Bronchial epithelial cell (primary cell): ENCODE results near the gene PICK1. TPM values are rescaled to one million over a fixed set of nuclear protein-coding genes. Genes with fewer than 3 reads are reported as not detected.

ENCODE experiments used
- DNase-seq: peaks from one replicate; pipeline ENCODE4 v3.0.0-alpha.2; 2010; ENCODE audit warnings: low read depth
- FAIRE-seq: peaks from 2 replicates; lab custom pipeline; 2011; peaks lifted over from hg19 to GRCh38; lab: Jason Lieb, UNC
- H3K27me3 ChIP-seq: 2 replicates; pipeline ENCODE4 v1.5.1; 2011; ENCODE audit warnings: low read length; ENCODE audit not compliant: control insufficient read depth, insufficient read depth
- H3K36me3 ChIP-seq: 2 replicates; pipeline ENCODE4 v1.5.1; 2011; ENCODE audit warnings: low read length; ENCODE audit not compliant: control insufficient read depth, insufficient read depth
- H3K4me3 ChIP-seq: 2 replicates; pipeline ENCODE4 v1.5.1; 2011; ENCODE audit warnings: mild to moderate bottlenecking, low read depth, low read length, control low read depth
- total RNA-seq: library from RNA; depleted of rRNA; stranded (reverse); fragments of >200 nt; gene quantifications from 2 replicates; pipeline ENCODE4 v1.2.1, GENCODE V29; 2014
- TF ChIP-seq, protein P1 (sequence below): IDR thresholded peaks from 2 replicates; pipeline ENCODE4 v1.5.1; 2011; ENCODE audit warnings: mild to moderate bottlenecking, moderate library complexity, low read length, control low read depth, inconsistent platforms; ENCODE audit not compliant: insufficient read depth, severe bottlenecking

Gene PICK1
- total RNA-seq, 1 donor from 2014 or later = 27.9 TPM

DNA sequence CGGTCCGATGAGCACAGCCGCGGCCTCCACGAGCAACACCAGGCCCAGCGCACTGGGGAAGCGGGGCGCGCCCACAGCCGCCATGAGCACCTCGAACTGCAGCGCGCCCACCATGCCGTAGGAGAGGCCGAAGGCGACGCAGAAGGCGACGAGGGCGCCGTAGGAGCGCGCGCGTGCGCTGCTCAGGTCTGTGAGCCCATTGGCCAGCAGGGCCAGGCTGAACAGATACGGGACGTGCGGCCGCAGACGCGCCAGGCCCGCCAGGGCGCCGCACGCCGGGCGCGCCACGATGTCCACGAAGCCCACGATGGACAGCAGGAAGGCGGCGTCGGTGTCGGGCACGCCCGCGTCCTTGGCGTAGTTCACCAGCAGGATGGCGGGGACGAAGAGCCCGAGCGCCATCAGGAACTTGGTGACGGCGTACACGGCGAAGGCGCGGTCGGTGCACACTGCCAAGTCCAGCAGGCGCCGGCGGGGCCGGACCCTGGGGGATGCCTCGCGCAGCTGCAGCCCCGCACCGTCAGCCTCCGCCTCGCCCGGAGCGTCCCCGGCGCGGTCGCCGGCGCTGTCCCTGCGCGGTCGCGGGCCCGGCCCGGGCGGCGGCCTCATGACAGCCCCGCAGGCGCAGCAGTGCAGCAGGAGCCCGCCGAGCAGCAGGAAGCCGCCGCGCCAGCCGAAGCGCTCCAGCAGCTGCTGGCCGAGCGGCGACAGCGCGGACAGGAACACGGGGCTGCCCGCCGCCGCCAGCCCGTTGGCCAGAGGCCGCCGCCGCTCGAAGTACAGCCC lies 23.8 kb downstream of the PICK1 start:
- peaks cover 8% of the 10 kb centered on the region for H3K27me3 ChIP-seq
- TF ChIP-seq, protein P1, sequence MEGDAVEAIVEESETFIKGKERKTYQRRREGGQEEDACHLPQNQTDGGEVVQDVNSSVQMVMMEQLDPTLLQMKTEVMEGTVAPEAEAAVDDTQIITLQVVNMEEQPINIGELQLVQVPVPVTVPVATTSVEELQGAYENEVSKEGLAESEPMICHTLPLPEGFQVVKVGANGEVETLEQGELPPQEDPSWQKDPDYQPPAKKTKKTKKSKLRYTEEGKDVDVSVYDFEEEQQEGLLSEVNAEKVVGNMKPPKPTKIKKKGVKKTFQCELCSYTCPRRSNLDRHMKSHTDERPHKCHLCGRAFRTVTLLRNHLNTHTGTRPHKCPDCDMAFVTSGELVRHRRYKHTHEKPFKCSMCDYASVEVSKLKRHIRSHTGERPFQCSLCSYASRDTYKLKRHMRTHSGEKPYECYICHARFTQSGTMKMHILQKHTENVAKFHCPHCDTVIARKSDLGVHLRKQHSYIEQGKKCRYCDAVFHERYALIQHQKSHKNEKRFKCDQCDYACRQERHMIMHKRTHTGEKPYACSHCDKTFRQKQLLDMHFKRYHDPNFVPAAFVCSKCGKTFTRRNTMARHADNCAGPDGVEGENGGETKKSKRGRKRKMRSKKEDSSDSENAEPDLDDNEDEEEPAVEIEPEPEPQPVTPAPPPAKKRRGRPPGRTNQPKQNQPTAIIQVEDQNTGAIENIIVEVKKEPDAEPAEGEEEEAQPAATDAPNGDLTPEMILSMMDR = no peak
- FAIRE-seq (no peak), DNase-seq (no peak)
- peak overlapping the region; percentile 38 for H3K4me3 ChIP-seq
- no peaks in the 10 kb centered on the region for H3K36me3 ChIP-seq

- Histone ChIP-seq H3K27me3 (peaks cover 8% of the 10 kb centered on the region), H3K4me3 (peak overlapping the region; percentile 38), H3K36me3 (no peaks in the 10 kb centered on the region)
- FAIRE-seq (no peak), DNase-seq (no peak)
- TF ChIP-seq, protein P1 = no peak
These were observed 24.4 kb downstream of the PICK1 start for GRCh38 chr22:38081636-38081940.

DNA sequence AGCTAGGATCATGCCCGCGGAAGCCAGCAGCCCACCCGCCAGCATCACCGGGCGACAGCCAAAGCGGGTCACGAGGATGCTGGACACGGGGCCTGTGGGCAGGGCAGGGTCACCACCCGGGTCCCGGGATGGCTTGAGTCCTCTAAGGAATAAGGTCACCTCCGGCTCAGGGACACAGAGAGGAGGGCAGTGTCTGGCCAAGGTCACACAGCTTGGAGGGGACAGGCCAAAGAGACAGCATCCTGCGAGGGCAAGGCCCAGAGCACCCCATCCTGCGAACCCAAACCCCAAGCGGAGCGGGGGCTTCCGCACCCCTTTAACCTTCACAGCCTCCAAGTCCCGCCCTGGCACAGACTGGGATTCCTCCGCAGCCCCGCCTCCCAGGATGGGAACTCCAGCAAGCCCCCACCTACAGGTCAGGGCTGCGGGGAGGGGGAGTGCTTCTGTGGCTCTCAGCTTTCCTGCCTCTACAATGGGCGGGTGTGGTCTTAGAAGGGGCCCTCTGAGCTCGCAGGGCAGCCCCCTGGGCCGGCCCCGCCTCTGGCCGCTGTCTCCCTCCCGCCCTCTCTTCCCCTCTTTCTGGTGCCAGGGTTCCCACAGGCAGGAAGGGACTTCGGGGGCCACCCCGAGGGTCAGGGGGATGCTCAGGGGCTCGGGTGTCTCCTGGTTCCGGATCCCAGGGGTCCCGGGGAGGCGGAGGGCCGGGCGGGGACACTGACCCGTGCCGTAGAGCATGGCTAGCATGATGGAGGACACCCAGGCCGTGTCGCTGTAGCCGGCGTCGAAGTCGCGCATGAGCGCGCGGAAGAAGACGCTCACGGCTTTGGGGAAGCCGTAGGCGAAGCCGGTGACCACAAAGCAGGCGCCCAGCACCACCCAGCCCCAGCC lies 25.0 kb downstream of the PICK1 start:
- Histone ChIP-seq H3K36me3 (no peaks in the 10 kb centered on the region), H3K27me3 (peaks cover 8% of the 10 kb centered on the region), H3K4me3 (no peak overlapping the region)
- TF ChIP-seq, protein P1 = no peak
- DNase-seq (no peak), FAIRE-seq (no peak)

GRCh38 chr22:38082986-38083710 lies 25.9 kb downstream of the PICK1 start:
- H3K4me3 ChIP-seq = no peak overlapping the region
- peaks cover 8% of the 10 kb centered on the region for H3K27me3 ChIP-seq
- H3K36me3 ChIP-seq = no peaks in the 10 kb centered on the region
- TF ChIP-seq, protein P1 = no peak
- DNase-seq (no peak), FAIRE-seq (peak; percentile 18)

GRCh38 chr22:38083931-38084631 lies 26.9 kb downstream of the PICK1 start, which contains the start of gene SLC16A8:
Gene SLC16A8 (minus strand): TSS chr22:38084184. CDS start chr22:38082873, 1,311 bp downstream.
- FAIRE-seq = no peak
- H3K27me3 ChIP-seq = peaks cover 8% of the 10 kb centered on the region

More at GRCh38 chr22:38083931-38084631, 26.9 kb downstream of the PICK1 start, which contains the start of gene SLC16A8:
- TF ChIP-seq, protein P1 = no peak
- no peaks in the 10 kb centered on the region for H3K36me3 ChIP-seq
- no peak for DNase-seq
- H3K4me3 ChIP-seq = no peak within 1 kb of the TSS
